H1 (cell line): ENCODE data around the gene EPHA6.

ENCODE experiments used
- ATF2 ChIP-seq: IDR thresholded peaks from 2 replicates; pipeline ENCODE4 v1.6.1; 2012; ENCODE audit warnings: low read length, inconsistent platforms
- CEBPB ChIP-seq: IDR thresholded peaks from 2 replicates; pipeline ENCODE4 v1.6.1; 2012; ENCODE audit warnings: low read depth, low read length
- CTCF ChIP-seq, 3 experiments: IDR thresholded peaks; 1 replicate in 2 of 3; 2 replicates in 1 of 3; pipeline versions ENCODE4 v1.5.1 to v1.6.1; 2011; ENCODE audit warnings: low read length in 3 of 3, mild to moderate bottlenecking in 3 of 3, inconsistent platforms in 2 of 3, low read depth in 1 of 3, moderate library complexity in 1 of 3; ENCODE audit not compliant: insufficient read depth in 1 of 3; ENCODE audit errors: control extremely low read depth in 1 of 3
- E2F6 ChIP-seq: IDR thresholded peaks from 2 replicates; pipeline ENCODE4 v1.6.1; 2012; ENCODE audit warnings: inconsistent platforms
- EZH2 ChIP-seq: fragments of 200-600 bp; sonication (generic); IDR thresholded peaks from 2 replicates; pipeline ENCODE4 v1.7.1; 2012; ENCODE audit warnings: low read depth, mild to moderate bottlenecking, moderate library complexity, low read length, inconsistent platforms; ENCODE audit not compliant: severe bottlenecking
- HDAC2 ChIP-seq, 2 experiments: fragments of 300-600 bp in 1 of 2; sonication (generic) in 1 of 2; IDR thresholded peaks; 2 replicates each; pipeline ENCODE4 v1.6.1; 2011 to 2012; ENCODE audit warnings: low read depth in 2 of 2, low read length in 2 of 2, mild to moderate bottlenecking in 2 of 2, moderate library complexity in 2 of 2, borderline replicate concordance in 1 of 2, inconsistent platforms in 1 of 2
- HDAC6 ChIP-seq: IDR thresholded peaks from one replicate; pipeline ENCODE4 v1.7.1; 2012; ENCODE audit warnings: low read depth, mild to moderate bottlenecking, inconsistent platforms, low read length, moderate library complexity
- JUN ChIP-seq: IDR thresholded peaks from 2 replicates; pipeline ENCODE4 v1.6.1; 2011; ENCODE audit warnings: low read depth, mild to moderate bottlenecking, improper control_type of control experiment, low read length
- MAX ChIP-seq: IDR thresholded peaks from 2 replicates; pipeline ENCODE4 v1.6.1; 2012; ENCODE audit warnings: inconsistent platforms
- NRF1 ChIP-seq: IDR thresholded peaks from 2 replicates; pipeline ENCODE4 v1.6.1; 2011; ENCODE audit warnings: mild to moderate bottlenecking, low read depth, low read length, improper control_type of control experiment
- PHF8 ChIP-seq: fragments of 200-600 bp; sonication (generic); conservative IDR thresholded peaks from 2 replicates; pipeline ENCODE4 v1.7.1; 2012; ENCODE audit warnings: low read depth, mild to moderate bottlenecking, inconsistent platforms, low read length, moderate library complexity
- SIN3A ChIP-seq, 2 experiments: IDR thresholded peaks in 1 of 2; conservative IDR thresholded peaks in 1 of 2; 2 replicates each; pipeline ENCODE4 v1.6.1; 2011 to 2012; ENCODE audit warnings: low read length in 2 of 2, improper control_type of control experiment in 1 of 2, low read depth in 1 of 2, mild to moderate bottlenecking in 1 of 2
- SUZ12 ChIP-seq: fragments of 200-600 bp; sonication (generic); IDR thresholded peaks from 2 replicates; pipeline ENCODE4 v1.6.1; 2012; ENCODE audit warnings: mild to moderate bottlenecking, inconsistent platforms, low read length, moderate library complexity, mixed read lengths
- TF ChIP-seq, protein P1 (sequence below): IDR thresholded peaks from 2 replicates; pipeline ENCODE4 v1.6.1; 2011; ENCODE audit warnings: low read length, improper control_type of control experiment

DNA sequence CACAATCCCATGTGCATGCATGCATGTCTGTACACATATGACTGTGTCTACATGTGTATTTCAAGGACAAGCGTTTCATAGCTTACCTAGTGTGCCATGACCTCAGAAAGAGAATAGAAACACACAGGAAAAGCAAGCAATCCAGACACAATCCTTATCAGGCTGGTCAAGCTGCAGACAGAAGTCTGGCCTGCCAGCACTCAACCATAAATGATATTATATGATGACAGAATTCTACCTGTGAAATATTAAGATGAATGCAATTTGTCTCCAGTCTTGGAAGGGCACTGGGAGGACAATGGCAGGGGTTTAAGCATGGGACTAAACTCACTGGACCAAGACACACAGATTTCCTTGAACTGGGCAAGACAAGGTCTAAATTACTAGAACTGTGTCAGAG lies 899.2 kb downstream of the EPHA6 start:
- no peak for TF ChIP-seq HDAC6
- no peak for TF ChIP-seq CEBPB
- no peak for TF ChIP-seq HDAC2 (IDR thresholded peaks at IDR 0.05; ENCODE audit: borderline replicate concordance in 1 of 2, low read depth in 2 of 2, low read length in 2 of 2)
- TF ChIP-seq CTCF (IDR thresholded peaks at IDR 0.05; ENCODE audit: control extremely low read depth in 1 of 3, insufficient read depth in 1 of 3, low read depth in 1 of 3, low read length in 3 of 3): no peak
- TF ChIP-seq SUZ12: no peak
- TF ChIP-seq NRF1: no peak
- no peak for TF ChIP-seq SIN3A (conservative IDR thresholded peaks at IDR 0.05 in 1 of 2, IDR thresholded peaks at IDR 0.05 in 1 of 2; ENCODE audit: low read depth in 1 of 2, low read length in 2 of 2)
- TF ChIP-seq PHF8: no peak
- TF ChIP-seq JUN: no peak
- TF ChIP-seq, protein P1, sequence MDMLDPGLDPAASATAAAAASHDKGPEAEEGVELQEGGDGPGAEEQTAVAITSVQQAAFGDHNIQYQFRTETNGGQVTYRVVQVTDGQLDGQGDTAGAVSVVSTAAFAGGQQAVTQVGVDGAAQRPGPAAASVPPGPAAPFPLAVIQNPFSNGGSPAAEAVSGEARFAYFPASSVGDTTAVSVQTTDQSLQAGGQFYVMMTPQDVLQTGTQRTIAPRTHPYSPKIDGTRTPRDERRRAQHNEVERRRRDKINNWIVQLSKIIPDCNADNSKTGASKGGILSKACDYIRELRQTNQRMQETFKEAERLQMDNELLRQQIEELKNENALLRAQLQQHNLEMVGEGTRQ: no peak
- no peak for TF ChIP-seq ATF2
- TF ChIP-seq E2F6: no peak
- TF ChIP-seq EZH2: no peak
- no peak for TF ChIP-seq MAX
